Measurements from ENCODE around the gene CREG1.

DNA sequence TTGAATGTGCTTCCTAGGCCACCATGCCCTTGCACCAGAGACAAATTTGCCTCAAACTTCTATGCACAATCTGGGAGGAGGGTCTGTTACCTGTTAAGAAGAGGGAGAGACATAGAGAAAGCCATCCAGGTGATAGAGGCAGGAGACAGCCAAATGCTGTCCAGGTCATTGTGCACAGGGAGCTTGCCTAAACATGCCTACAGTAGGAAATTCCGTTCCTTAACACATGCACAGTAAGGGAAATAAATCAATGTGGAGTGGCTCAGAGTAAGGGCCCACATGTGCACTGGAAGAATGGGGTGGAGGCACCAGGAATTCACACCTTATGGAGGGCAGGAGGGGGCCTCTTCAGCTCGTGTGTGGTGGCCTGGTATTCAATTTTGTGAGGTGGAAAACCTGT, 19.5 kb upstream of the CREG1 start:
- TF ChIP-seq EZH2 (IDR thresholded peaks at IDR 0.05): no peak
- TF ChIP-seq POLR2AphosphoS5 (IDR thresholded peaks at IDR 0.05; ENCODE audit: borderline replicate concordance, low read depth, low read length): no peak

Measured in SK-N-MC (cell line).